H1 (cell line): ENCODE data around the gene NOVA1.

Experiments
- ATF2 ChIP-seq: IDR thresholded peaks from 2 replicates; pipeline ENCODE4 v1.6.1; 2012; ENCODE audit warnings: low read length, inconsistent platforms
- CHD2 ChIP-seq: IDR thresholded peaks from 2 replicates; pipeline ENCODE4 v1.6.1; 2012; ENCODE audit warnings: low read length, improper control_type of control experiment
- EP300 ChIP-seq, 2 experiments: IDR thresholded peaks; 1 replicate in 1 of 2; 2 replicates in 1 of 2; pipeline ENCODE4 v1.6.1; 2011 to 2012; ENCODE audit warnings: low read depth in 2 of 2, low read length in 2 of 2, mild to moderate bottlenecking in 2 of 2, borderline replicate concordance in 1 of 2, inconsistent platforms in 1 of 2, moderate library complexity in 1 of 2
- GABPA ChIP-seq: IDR thresholded peaks from 2 replicates; pipeline ENCODE4 v1.6.1; 2011; ENCODE audit warnings: mild to moderate bottlenecking, low read length, moderate library complexity, borderline replicate concordance; ENCODE audit not compliant: insufficient read depth
- JUN ChIP-seq: IDR thresholded peaks from 2 replicates; pipeline ENCODE4 v1.6.1; 2011; ENCODE audit warnings: low read depth, mild to moderate bottlenecking, improper control_type of control experiment, low read length
- JUND ChIP-seq: IDR thresholded peaks from 2 replicates; pipeline ENCODE4 v1.6.1; 2011; ENCODE audit warnings: mild to moderate bottlenecking, improper control_type of control experiment, low read length
- POLR2A ChIP-seq, 2 experiments: IDR thresholded peaks; 1 replicate in 1 of 2; 2 replicates in 1 of 2; pipeline ENCODE4 v1.6.1; 2011; ENCODE audit warnings: low read depth in 2 of 2, low read length in 2 of 2, mild to moderate bottlenecking in 2 of 2; ENCODE audit errors: control extremely low read depth in 1 of 2
- RFX5 ChIP-seq: IDR thresholded peaks from 2 replicates; pipeline ENCODE4 v1.6.1; 2011; ENCODE audit warnings: low read depth, low read length, improper control_type of control experiment, borderline replicate concordance
- SP1 ChIP-seq: IDR thresholded peaks from 2 replicates; pipeline ENCODE4 v1.6.1; 2011; ENCODE audit warnings: low read depth, low read length
- ZNF274 ChIP-seq: IDR thresholded peaks from 2 replicates; pipeline ENCODE4 v1.7.0; 2012; ENCODE audit warnings: low read length, borderline replicate concordance; ENCODE audit errors: extremely low read depth
- TF ChIP-seq, protein P1 (sequence below), 3 experiments: IDR thresholded peaks; 1 replicate in 2 of 3; 2 replicates in 1 of 3; pipeline versions ENCODE4 v1.5.1 to v1.6.1; 2011; ENCODE audit warnings: low read length in 3 of 3, mild to moderate bottlenecking in 3 of 3, inconsistent platforms in 2 of 3, low read depth in 1 of 3, moderate library complexity in 1 of 3; ENCODE audit not compliant: insufficient read depth in 1 of 3; ENCODE audit errors: control extremely low read depth in 1 of 3
- TF ChIP-seq, protein P2 (sequence below): IDR thresholded peaks from 2 replicates; pipeline ENCODE4 v1.6.1; 2011; ENCODE audit warnings: low read depth, mild to moderate bottlenecking, low read length; ENCODE audit not compliant: insufficient read depth

- TF ChIP-seq ZNF274 (no peak), EP300 (IDR thresholded peaks at IDR 0.05; ENCODE audit: borderline replicate concordance in 1 of 2, low read depth in 2 of 2, low read length in 2 of 2) (no peak), POLR2A (IDR thresholded peaks at IDR 0.05; ENCODE audit: control extremely low read depth in 1 of 2, low read depth in 2 of 2, low read length in 2 of 2) (no peak), ATF2 (no peak), JUND (no peak), JUN (no peak), SP1 (no peak), CHD2 (no peak), GABPA (no peak), RFX5 (no peak)
- TF ChIP-seq, protein P1, sequence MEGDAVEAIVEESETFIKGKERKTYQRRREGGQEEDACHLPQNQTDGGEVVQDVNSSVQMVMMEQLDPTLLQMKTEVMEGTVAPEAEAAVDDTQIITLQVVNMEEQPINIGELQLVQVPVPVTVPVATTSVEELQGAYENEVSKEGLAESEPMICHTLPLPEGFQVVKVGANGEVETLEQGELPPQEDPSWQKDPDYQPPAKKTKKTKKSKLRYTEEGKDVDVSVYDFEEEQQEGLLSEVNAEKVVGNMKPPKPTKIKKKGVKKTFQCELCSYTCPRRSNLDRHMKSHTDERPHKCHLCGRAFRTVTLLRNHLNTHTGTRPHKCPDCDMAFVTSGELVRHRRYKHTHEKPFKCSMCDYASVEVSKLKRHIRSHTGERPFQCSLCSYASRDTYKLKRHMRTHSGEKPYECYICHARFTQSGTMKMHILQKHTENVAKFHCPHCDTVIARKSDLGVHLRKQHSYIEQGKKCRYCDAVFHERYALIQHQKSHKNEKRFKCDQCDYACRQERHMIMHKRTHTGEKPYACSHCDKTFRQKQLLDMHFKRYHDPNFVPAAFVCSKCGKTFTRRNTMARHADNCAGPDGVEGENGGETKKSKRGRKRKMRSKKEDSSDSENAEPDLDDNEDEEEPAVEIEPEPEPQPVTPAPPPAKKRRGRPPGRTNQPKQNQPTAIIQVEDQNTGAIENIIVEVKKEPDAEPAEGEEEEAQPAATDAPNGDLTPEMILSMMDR (IDR thresholded peaks at IDR 0.05; ENCODE audit: control extremely low read depth in 1 of 3, insufficient read depth in 1 of 3, low read depth in 1 of 3, low read length in 3 of 3), result no peak
- TF ChIP-seq, protein P2, sequence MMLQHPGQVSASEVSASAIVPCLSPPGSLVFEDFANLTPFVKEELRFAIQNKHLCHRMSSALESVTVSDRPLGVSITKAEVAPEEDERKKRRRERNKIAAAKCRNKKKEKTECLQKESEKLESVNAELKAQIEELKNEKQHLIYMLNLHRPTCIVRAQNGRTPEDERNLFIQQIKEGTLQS, result no peak
Observed at GRCh38 chr14:26424537-26424936, 173.3 kb downstream of the NOVA1 start.
